Right lobe of liver (tissue), 4 donors: ENCODE measurements around the gene RNF186.

ENCODE experiments used
- CTCF ChIP-seq, 4 donors: fragments of 200-600 bp in 3 of 4; fragments of 450-650 bp in 1 of 4; IDR thresholded peaks; one replicate each; pipeline versions ENCODE4 v1.5.1 to v1.8.0; 2016 to 2022; ENCODE audit warnings: antibody characterized with exemption in 4 of 4, mild to moderate bottlenecking in 2 of 4
- POLR2A ChIP-seq: fragments of 450-650 bp; IDR thresholded peaks from one replicate; pipeline ENCODE4 v1.6.1; 2017; ENCODE audit warnings: antibody characterized with exemption, mild to moderate bottlenecking
- donor health status: DM: no; HTN: no; CAD: no.
- donor health status: DM: no; HTN: no; CAD: no.
- donor health status: DM: no; HTN: yes; CAD: no.

DNA sequence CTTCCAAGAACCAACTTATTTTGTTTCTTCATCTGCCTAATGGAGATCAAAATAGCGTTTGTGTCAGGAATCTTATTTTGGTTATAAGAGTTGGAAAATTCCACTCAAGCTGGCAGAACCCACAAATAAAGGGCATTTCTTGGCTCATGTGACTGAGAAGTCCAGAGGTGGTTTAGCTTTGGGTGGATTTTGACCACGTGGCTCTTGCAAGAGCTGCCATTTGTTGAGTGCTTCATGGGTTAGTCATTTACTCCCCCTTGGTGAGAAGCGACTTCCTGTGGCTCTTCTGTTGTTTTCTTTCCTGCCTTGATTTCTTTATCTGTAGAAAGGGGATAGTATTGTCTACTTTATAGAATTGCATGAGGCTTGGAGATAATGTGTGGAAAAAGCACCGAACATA, 9.5 kb upstream of the RNF186 start:
- TF ChIP-seq CTCF (IDR thresholded peaks at IDR 0.05) (no peak), POLR2A (no peak)
